MG63 (cell line): ENCODE measurements around the gene DUSP5. TPM values are rescaled to one million over a fixed set of nuclear protein-coding genes. Genes with fewer than 3 reads are reported as not detected.

Experiments
- DNase-seq: peaks from one replicate; pipeline ENCODE4 v3.0.0-alpha.2; 2020
- H3K27me3 ChIP-seq: fragments of 250-450 bp; sonication (Bioruptor Pico); 2 replicates; pipeline ENCODE4 v1.5.1; 2020; ENCODE audit warnings: mild to moderate bottlenecking, moderate library complexity
- H3K36me3 ChIP-seq: fragments of 250-450 bp; sonication (Bioruptor Pico); 2 replicates; pipeline ENCODE4 v1.5.1; 2020; ENCODE audit warnings: mild to moderate bottlenecking, moderate library complexity
- H3K4me3 ChIP-seq: fragments of 250-450 bp; sonication (Bioruptor Pico); 2 replicates; pipeline ENCODE4 v1.5.1; 2020; ENCODE audit warnings: mild to moderate bottlenecking, moderate library complexity
- H3K9me3 ChIP-seq: fragments of 250-450 bp; sonication (Bioruptor Pico); 2 replicates; pipeline ENCODE4 v1.5.1; 2020; ENCODE audit warnings: mild to moderate bottlenecking, moderate library complexity
- total RNA-seq: library from RNA; depleted of rRNA; stranded (reverse); fragments of >200 nt; shearing (Covaris generic); gene quantifications from 2 replicates; pipeline ENCODE4 v1.2.3, GENCODE V29; 2014; ENCODE audit warnings: low replicate concordance

DUSP5 gene
- total RNA-seq, 1 experiment from 2014 or later, result 0.59 TPM

DNA sequence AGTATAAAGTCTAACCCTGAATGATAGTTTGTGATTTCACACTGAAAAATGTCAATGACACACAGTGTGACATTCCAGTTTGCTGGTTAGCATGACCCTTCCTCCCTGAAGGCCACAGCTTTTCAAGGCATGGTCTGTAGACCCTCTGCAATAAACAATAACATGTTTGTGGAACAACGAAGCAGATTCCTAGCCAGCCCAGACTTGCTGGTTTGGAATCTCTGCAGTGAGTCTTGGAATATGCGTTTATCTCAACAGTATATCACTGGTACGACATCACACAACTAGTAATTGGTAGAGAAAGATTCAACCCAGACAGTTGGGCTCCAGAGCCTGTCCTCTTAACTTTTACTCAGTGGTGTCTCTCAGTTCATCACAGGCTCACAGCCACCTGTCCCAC is 23.7 kb upstream of the DUSP5 start:
- Histone ChIP-seq H3K9me3 (no peaks in the 10 kb centered on the region; the same call in 1 of the 2 replicates), H3K36me3 (no peaks in the 10 kb centered on the region), H3K4me3 (no peak overlapping the region), H3K27me3 (no peaks in the 10 kb centered on the region)
- DNase-seq, result no peak

DNA sequence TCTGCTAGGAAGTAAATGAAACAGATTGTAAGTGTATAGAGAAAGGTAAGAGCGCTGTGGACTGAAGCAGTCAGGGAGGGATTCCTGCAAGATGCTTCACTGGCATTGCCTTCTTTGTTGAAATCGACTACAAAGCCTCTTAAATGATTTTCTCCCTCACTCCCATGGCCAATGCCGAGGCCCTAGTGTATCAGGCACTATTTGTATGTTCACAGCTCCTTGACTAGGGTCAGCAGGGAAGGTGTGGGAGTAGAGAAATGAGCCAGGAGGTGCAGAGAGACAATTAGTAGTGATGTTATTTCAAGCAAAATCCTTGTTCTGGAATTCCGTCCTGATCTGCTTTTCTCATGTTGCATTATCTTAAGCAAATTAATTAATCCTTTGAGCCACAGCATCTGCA is 22.9 kb upstream of the DUSP5 start:
- Histone ChIP-seq H3K36me3 (no peaks in the 10 kb centered on the region), H3K27me3 (no peaks in the 10 kb centered on the region)
- no peak for DNase-seq

DNA sequence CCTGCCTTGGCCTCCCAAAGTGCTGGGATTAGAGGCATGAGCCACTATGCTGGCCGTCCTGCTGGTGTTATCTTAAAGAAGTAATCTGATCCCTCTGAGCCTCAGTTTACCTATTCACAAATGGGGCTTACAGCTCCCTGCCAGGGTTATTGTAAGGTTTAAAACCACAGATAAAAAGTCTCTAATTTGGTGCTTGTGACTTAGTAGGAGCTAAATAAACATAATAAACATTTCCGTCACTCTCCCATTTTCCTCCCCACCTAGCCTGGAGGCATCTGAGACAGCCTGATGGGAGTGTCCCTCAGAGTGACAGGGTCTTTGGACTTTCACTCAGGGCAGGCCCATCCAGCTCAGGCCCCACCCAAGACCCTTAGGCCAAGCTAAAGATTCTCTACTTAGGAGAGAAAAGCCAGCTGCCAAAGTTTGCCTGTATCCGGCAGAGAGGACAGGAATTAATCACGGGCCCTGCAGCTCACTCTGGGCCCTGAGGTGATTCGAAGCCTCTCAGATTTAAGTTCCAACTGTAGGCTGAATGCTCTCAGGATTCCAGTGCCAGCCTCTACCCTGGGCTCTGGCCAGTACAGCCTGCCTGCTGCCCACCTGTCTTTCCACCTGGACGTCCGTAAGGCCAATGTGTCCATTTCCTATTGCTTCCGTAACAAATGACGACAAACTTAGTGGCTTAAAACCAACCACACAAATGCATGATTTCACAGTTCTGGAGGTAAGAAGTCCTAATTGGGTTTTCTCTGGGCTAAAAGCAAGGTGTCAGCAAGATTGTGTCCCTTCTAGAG is 21.8 kb upstream of the DUSP5 start:
- no peaks in the 10 kb centered on the region for H3K36me3 ChIP-seq
- no peak overlapping the region for H3K4me3 ChIP-seq
- no peak for DNase-seq

More for the DNA sequence above, 22.9 kb upstream of the DUSP5 start:
- H3K4me3 ChIP-seq, result no peak overlapping the region
- H3K9me3 ChIP-seq, result no peaks in the 10 kb centered on the region; the same call in 1 of the 2 replicates

DNA sequence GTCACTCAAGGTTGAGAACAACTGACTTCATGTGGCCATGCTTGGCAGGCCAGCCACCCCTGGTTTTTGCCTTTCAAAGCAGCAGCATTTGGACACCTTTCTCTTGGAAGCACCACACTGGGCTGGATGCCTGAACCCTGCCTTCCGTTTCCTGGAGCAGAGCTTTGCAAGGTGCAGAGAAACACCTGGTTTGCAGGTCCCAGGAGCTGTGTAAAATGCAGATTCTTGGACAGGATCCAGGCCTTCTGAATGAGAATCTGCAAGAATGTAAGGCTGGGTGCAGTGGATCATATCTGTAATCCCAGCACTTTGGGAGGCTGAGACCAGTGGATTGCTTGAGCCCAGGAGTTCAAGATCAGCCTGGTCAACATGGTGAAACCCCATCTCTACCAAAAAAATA is 18.0 kb upstream of the DUSP5 start:
- Histone ChIP-seq H3K9me3 (no peaks in the 10 kb centered on the region), H3K27me3 (no peaks in the 10 kb centered on the region)

More for the DNA sequence above, 21.8 kb upstream of the DUSP5 start:
- H3K9me3 ChIP-seq, result no peaks in the 10 kb centered on the region
- no peaks in the 10 kb centered on the region for H3K27me3 ChIP-seq

DNA sequence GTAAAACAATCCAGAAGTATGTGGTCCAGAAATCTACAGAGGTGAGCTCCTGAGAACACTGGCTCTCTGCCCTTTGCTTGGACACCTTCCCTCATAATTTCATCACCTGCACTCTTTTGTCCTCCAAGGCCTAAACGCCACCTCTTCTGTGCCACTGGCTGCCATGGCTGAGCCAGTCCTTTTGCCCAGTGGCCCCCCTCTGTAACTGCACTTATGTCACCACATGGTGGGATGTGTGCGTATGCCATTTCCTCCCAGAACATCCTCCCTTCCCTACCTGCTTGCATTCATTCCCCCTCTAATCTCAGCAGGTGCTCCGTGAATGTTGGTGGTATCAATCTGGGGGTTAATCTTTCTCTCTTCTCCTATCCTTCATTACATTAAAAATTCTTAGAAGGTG is 17.3 kb upstream of the DUSP5 start:
- no peaks in the 10 kb centered on the region for H3K36me3 ChIP-seq
- no peaks in the 10 kb centered on the region for H3K27me3 ChIP-seq
- no peaks in the 10 kb centered on the region for H3K9me3 ChIP-seq
- H3K4me3 ChIP-seq, result no peak overlapping the region
- no peak for DNase-seq

More for the DNA sequence above, 18.0 kb upstream of the DUSP5 start:
- no peak for DNase-seq
- H3K4me3 ChIP-seq, result no peak overlapping the region
- H3K36me3 ChIP-seq, result no peaks in the 10 kb centered on the region

DNA sequence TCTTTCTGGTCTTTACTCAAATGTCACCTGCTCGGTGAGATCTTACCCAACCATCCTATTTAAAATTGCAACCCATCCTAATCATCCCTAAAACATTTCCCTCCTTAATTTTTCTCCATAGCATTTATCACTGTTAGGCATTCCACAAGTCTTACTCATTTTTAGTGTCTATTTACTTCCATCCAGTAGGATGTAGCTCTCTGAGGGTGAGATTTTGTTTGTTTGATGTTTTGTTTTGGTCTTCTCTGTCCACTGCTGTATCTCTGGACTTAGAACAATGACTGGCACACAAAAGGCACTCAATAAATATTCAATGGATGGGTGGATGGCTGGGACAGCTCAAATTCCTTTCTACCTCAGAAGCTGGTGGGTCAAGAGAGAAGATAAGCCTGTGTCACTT is 15.8 kb upstream of the DUSP5 start:
- H3K36me3 ChIP-seq, result no peaks in the 10 kb centered on the region
- H3K27me3 ChIP-seq, result no peaks in the 10 kb centered on the region
- H3K9me3 ChIP-seq, result no peaks in the 10 kb centered on the region
- no peak overlapping the region for H3K4me3 ChIP-seq
- DNase-seq, result no peak

DNA sequence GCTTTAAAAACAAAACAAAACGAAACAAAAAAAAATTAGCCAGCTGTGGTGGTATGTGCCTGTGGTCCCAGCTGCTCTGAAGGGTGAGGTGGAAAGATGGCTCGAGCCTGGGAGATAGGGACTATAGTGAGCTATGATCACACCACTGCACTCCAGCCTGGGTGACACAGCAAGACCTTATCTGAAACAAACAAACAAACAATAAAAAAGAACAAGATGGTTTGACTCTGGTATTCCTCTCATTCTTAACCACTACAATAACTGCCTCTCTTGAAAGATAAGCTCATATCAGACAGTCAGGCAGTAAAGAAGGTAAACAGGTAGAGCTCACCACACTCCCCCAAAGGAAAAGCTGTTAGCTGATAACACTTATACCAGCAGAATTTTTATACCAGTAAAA is 14.1 kb upstream of the DUSP5 start:
- Histone ChIP-seq H3K9me3 (no peaks in the 10 kb centered on the region), H3K36me3 (no peaks in the 10 kb centered on the region), H3K27me3 (no peaks in the 10 kb centered on the region), H3K4me3 (no peak overlapping the region)
- DNase-seq, result no peak

DNA sequence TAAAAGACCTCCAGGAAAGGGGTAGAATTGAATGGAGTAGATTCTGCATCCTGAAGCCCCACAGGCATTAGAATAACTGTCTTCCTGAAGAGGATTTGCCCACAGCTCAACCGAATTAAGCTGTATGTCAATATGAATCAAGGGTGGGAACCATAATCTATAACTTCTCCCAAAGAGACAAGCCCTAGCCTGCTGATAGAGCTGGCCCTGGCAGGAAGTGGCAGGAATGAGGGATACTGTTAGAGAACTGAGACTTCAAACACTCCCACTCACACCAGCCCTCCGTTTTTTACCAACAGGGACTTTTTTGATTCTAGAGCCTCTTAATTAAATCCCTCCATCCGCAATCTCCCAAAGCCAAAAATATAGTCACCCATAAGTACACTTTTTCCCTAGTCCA is 12.2 kb upstream of the DUSP5 start:
- Histone ChIP-seq H3K36me3 (no peaks in the 10 kb centered on the region), H3K27me3 (no peaks in the 10 kb centered on the region), H3K9me3 (no peaks in the 10 kb centered on the region), H3K4me3 (no peak overlapping the region)
- no peak for DNase-seq

DNA sequence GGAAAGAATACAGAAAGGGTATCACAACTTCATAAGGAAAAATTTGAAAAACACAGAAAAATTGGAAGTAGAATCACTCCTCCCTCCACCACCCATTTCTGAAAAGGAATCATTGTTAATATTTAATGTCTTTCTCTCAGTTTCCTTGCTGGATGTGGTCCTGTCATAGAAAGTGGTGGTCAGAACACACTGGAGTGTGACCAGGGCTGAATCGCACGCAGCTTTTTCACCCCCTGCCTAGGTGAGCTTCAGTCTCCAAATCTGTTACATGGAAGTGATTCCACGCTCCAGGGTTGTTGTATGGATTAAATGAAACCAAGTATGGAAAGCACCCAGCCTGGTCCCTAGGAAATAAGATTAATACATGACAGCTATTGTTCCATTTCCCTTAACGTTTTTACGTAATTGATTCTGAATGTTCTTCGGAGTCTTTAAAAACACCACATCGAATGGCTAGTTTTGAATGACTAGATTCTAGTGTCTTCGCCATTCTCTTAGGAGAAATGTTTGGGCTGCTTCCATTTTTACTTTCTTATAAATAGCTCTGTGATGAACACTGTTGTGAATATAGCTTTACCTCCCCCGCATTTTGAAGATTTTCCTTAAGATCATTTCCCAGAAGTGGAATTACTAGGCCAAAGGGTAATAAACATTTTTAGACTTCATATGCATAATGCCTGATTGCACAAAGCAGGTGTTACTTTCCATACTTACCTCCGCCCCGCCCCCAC is 10.9 kb upstream of the DUSP5 start:
- Histone ChIP-seq H3K27me3 (no peaks in the 10 kb centered on the region), H3K36me3 (no peaks in the 10 kb centered on the region), H3K4me3 (no peak overlapping the region), H3K9me3 (no peaks in the 10 kb centered on the region)
- no peak for DNase-seq

DNA sequence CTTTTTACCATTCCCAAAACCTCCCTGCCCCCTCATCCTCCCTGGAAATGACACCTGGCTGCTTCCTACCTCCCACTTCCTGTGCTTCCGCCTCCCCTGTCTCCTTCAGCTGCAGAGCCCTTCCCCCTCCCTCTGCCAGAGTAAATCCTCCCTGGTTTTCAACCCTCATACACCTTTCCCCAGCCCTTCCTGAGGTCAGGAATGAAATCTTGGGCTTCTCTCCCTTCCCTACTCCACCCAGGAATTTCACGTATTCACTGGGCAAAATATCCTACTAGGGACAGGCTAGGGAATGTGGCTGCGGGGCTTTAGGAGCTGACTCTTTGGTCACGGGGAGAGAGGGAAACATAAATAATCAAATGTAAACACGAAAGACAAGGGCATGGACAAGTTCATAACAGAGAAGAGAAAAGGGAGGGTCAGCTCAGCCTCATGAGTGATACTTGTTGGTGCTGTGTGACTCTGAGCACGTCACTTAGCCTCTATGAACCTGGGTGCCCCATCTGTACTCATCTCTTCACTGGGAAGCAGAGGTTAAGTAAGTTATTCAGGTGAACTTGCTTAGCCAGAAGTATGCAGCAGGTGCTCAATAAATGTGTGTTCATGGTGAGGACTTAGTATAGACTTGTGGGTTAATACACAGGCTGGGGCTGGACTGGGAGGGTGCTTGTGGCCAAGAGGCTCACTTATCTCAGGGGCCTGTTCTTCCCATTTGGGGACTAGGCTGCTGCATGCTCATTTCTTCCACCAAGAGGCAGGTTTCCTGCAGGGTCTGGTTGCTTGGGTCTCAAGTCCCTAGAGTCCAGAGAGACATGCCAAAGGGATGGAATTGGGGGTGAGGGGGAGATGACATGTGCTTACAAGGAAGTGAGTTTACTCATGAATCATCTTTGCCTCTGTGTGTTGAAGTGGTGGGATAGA is 10.0 kb upstream of the DUSP5 start:
- no peak for DNase-seq
- Histone ChIP-seq H3K27me3 (no peaks in the 10 kb centered on the region), H3K36me3 (no peaks in the 10 kb centered on the region), H3K4me3 (no peak overlapping the region), H3K9me3 (no peaks in the 10 kb centered on the region)

DNA sequence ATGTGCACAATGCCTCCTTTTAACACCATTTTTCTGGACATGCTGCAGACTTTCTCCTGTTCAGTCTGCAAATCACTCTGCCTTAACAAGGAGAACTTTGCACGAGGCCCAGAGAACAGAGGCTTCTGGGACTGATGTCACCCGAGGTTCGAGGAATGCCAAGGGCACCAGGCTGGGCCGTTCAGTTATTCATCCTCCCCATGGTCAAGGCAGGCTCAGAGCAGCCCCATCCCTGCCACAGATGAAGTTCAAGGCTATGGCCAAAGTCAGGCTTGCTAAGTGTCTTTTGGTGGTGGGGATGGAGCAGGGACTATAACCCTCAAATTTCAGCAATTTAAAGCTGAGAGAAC is 9.4 kb upstream of the DUSP5 start:
- H3K9me3 ChIP-seq, result no peaks in the 10 kb centered on the region
- no peak for DNase-seq

DNA sequence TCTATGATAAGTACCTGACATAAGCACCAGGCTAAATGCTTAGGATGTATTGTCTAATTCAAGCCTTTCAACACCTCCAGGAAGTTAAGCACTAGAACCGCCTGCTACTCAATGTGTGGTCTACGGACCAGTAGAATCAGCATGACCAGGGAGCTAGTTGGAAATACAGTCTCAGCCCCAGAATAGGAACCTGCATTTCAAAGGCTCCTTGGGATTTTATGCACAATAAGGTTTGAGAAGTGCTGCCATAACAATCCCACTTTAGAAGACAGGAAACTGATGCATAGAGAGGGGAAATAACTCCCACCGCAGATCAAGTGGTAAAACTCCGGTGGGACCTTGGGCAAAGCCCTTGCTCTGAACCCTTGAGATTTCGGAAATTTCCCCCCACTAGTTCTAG is 8.8 kb upstream of the DUSP5 start:
- Histone ChIP-seq H3K4me3 (no peak overlapping the region), H3K36me3 (no peaks in the 10 kb centered on the region), H3K27me3 (no peaks in the 10 kb centered on the region), H3K9me3 (no peaks in the 10 kb centered on the region)
- no peak for DNase-seq

More for the DNA sequence above, 9.4 kb upstream of the DUSP5 start:
- Histone ChIP-seq H3K36me3 (no peaks in the 10 kb centered on the region), H3K4me3 (no peak overlapping the region), H3K27me3 (no peaks in the 10 kb centered on the region)

DNA sequence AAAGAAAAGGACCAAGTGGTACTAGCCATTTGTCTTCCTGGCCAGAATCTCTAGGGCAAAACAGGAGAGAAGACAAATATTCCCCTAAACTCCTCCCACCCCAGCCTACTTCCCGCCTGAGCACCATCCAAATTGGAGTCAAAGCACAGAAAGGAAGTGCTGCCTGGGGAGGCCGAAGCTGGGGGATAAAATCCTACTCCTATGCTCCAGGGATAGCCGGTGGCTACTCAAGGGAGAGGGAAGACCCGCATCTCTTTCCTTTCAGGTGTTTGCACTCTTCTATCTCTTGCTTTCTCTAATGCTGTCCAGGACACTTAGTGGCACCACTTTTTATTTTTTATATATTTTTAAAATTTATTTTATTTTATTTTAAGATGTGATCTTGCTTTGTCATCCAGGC is 7.1 kb upstream of the DUSP5 start:
- Histone ChIP-seq H3K4me3 (no peak overlapping the region), H3K9me3 (no peaks in the 10 kb centered on the region), H3K36me3 (no peaks in the 10 kb centered on the region), H3K27me3 (no peaks in the 10 kb centered on the region)
- DNase-seq, result peak; percentile 26

DNA sequence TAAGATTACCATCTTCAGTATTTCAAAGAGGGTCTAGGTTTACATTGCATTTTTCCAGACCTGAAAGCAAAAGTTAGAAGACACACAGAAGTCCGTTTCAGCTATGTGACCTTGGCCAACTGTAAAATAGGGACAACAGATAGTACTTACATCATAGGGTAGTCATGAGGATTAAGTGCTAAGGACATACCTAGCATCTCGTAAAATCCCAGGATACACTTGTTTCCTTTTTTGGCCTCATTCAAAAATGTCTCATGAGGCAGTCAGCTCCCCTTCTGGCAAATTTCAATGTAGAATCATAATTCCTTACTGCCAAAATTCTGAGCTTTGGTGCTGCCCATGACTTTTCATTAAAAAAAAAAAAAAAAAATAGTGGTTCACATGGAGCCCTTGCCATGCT is 6.4 kb upstream of the DUSP5 start:
- no peaks in the 10 kb centered on the region for H3K9me3 ChIP-seq
- peak; percentile 12 for DNase-seq
- H3K27me3 ChIP-seq, result no peaks in the 10 kb centered on the region
- H3K4me3 ChIP-seq, result no peak overlapping the region
- H3K36me3 ChIP-seq, result no peaks in the 10 kb centered on the region

DNA sequence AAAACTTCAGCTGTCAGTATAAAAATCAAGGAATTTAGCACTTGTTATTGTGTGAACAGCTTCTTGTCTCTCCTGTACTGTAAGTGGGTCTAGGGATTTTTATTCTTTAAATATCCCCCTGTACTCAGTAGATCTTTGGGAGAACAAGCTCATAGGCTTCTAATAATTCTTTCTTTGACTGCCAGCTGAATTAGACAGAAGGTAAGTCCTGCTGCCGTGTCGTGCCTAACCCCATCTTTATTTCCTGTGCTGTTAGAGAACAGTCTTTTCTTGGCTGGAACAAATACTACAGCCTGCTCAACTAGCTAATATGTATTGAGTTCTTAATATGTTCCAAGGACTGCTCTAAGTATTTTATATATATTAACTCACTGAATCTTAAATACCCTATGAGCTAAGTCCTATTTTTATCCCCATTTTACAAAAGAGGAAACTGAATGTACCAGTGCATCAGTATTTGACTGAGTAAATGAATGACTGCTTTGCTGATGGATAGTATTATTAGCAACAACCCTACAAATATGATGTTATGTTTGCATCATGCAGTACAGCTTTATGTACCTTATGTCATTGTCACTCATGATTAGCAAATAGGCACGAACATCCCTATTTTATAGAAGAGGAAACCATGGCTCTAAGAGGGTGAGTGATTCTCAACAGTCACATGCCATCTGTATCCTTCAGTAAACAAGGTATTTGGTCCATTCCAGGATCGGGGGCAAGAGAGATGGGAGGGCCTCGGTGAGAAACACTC is 5.5 kb upstream of the DUSP5 start:
- no peaks in the 10 kb centered on the region for H3K36me3 ChIP-seq
- no peaks in the 10 kb centered on the region for H3K9me3 ChIP-seq
- no peaks in the 10 kb centered on the region for H3K27me3 ChIP-seq
- H3K4me3 ChIP-seq, result no peak overlapping the region
- DNase-seq, result no peak

DNA sequence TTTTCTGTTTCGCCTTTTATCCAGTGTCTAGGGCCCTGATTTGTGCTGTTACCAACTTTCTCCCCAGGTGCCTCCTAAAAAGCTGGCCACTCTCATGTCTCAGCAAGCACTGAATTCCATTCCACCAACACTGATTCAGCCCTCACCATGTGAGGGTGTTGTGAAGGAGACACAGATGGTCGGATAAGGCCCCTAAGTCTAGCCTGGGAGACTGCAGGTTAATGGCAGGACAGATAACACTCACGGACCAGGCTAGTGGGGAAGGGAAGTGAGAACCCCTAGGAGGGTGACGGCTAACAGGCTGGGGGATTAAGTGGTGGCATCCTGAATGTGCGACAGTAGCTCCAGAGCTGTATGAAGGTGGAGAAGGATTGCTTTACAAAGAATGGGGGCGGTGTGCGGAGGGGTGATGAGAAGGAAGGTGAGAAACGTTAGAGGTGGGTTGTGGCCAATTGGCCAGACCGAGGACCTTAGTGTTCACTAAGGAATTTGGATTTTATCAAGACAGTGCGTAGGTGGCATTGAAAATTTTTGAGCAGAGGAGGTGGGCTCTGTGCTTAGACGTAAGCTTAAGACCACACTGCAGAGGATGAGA is 3.8 kb upstream of the DUSP5 start:
- Histone ChIP-seq H3K4me3 (no peak overlapping the region), H3K27me3 (no peaks in the 10 kb centered on the region), H3K9me3 (no peaks in the 10 kb centered on the region), H3K36me3 (no peaks in the 10 kb centered on the region)
- no peak for DNase-seq
